Vagina (tissue), 2 donors: ENCODE measurements around the gene KRTAP16-1.

ENCODE experiments used
- CTCF ChIP-seq, 3 experiments: fragments of 450-650 bp in 2 of 3; fragments of 200-600 bp in 1 of 3; sonication (generic) in 1 of 3; IDR thresholded peaks; one replicate each; pipeline ENCODE4 v1.5.1; 2017 to 2019; ENCODE audit warnings: antibody characterized with exemption in 3 of 3, mild to moderate bottlenecking in 2 of 3, moderate library complexity in 2 of 3
- POLR2A ChIP-seq, 2 donors: fragments of 450-650 bp; IDR thresholded peaks; one replicate each; pipeline ENCODE4 v1.6.1; 2017; ENCODE audit warnings: antibody characterized with exemption in 2 of 2, mild to moderate bottlenecking in 2 of 2, moderate library complexity in 2 of 2
- POLR2AphosphoS5 ChIP-seq, 2 donors: sonication (generic); formaldehyde crosslinking; IDR thresholded peaks; one replicate each; pipeline ENCODE4 v1.9.0; 2017; ENCODE audit warnings: antibody characterized with exemption in 2 of 2, mild to moderate bottlenecking in 2 of 2, low read depth in 1 of 2; ENCODE audit not compliant: insufficient read depth in 1 of 2

- no peak for TF ChIP-seq POLR2AphosphoS5 (IDR thresholded peaks at IDR 0.05; ENCODE audit: insufficient read depth in 1 of 2, low read depth in 1 of 2)
- TF ChIP-seq CTCF (IDR thresholded peaks at IDR 0.05): no peak
- no peak for TF ChIP-seq POLR2A (IDR thresholded peaks at IDR 0.05)
Measured at GRCh38 chr17:41333098-41333497, 24.0 kb upstream of the KRTAP16-1 start.
